IPS-18a (cell line): ENCODE results near the gene TMEM141.
"Not testable (repeated sequence)": the region's sequence is repeated elsewhere in the genome, so short reads cannot be mapped to it uniquely, and the experiment has no call there.

Experiments used
- H3K27ac ChIP-seq: one replicate; pipeline ENCODE4 v1.5.1; 2013; ENCODE audit warnings: low read length
- H3K27me3 ChIP-seq: one replicate; pipeline ENCODE4 v1.6.1; 2013; ENCODE audit warnings: mild to moderate bottlenecking, low read length; ENCODE audit not compliant: control insufficient read depth, insufficient read depth
- H3K36me3 ChIP-seq: one replicate; pipeline ENCODE4 v1.6.1; 2013; ENCODE audit warnings: low read depth, low read length; ENCODE audit not compliant: control insufficient read depth
- H3K4me1 ChIP-seq: one replicate; pipeline ENCODE4 v1.6.1; 2013; ENCODE audit warnings: low read depth, low read length; ENCODE audit not compliant: control insufficient read depth
- H3K4me3 ChIP-seq: one replicate; pipeline ENCODE4 v1.5.1; 2013; ENCODE audit warnings: low read length
- H3K9ac ChIP-seq: one replicate; pipeline ENCODE4 v1.6.1; 2013; ENCODE audit warnings: mild to moderate bottlenecking, low read length, moderate library complexity
- H3K9me3 ChIP-seq: one replicate; pipeline ENCODE4 v1.6.1; 2013; ENCODE audit warnings: low read depth, low read length; ENCODE audit not compliant: control insufficient read depth

TMEM141 gene

GRCh38 chr9:136829412-136829811 lies 38.3 kb downstream of the TMEM141 start:
- Histone ChIP-seq H3K36me3 (peaks cover 53% of the 10 kb centered on the region), H3K9ac (no peak overlapping the region), H3K4me3 (no peak overlapping the region), H3K9me3 (no peaks in the 10 kb centered on the region), H3K27ac (no peak overlapping the region), H3K4me1 (no peaks in the 10 kb centered on the region), H3K27me3 (no peaks in the 10 kb centered on the region)

DNA sequence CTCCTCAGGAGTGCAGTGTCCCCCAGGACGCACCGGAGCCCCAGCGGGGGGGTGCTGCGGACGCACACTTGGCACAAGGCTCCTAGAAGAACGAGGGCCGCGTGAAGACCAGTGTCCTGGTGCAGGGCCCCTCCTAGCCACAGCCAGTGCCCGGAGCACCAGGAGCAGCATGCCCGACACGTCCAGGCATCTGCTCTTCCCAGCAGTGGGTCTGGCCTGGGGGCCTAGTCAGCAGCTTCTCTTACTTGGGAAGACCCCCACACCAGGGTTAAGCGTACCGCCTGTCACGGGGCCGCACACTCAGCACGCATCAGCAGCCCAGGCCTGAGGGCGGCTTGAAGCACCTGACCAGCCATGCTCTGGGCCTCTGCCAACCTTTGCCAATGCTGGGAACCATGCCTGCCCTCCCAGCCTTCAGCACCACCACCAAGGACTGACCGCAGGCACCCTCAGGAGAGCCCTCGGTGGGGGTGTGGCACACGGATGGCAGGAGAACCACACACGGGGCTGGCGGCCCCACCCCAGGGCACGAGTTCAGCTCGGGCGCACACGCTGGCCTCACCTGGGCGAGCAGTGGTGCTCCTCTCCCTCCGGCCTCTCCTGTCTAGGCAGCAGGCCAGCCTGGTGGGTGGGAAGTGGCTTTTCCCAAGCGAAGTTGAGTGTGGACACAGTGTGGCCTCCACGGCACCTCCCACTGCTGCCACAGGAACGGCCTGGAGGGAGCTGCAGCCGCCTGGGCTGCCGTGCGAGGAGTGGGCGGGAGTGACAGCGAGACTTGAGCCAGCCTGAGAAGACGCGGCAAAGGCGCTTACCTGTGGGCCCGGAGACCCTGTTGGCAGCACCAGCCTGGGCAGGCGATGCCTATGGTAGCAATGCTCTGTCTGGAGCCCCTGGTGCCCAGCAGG lies 39.1 kb downstream of the TMEM141 start:
- H3K27ac ChIP-seq: no peak overlapping the region
- no peak overlapping the region for H3K4me3 ChIP-seq
- H3K4me1 ChIP-seq: no peaks in the 10 kb centered on the region
- H3K9me3 ChIP-seq: no peaks in the 10 kb centered on the region
- H3K9ac ChIP-seq: no peak overlapping the region
- H3K36me3 ChIP-seq: peaks cover 53% of the 10 kb centered on the region
- H3K27me3 ChIP-seq: no peaks in the 10 kb centered on the region

DNA sequence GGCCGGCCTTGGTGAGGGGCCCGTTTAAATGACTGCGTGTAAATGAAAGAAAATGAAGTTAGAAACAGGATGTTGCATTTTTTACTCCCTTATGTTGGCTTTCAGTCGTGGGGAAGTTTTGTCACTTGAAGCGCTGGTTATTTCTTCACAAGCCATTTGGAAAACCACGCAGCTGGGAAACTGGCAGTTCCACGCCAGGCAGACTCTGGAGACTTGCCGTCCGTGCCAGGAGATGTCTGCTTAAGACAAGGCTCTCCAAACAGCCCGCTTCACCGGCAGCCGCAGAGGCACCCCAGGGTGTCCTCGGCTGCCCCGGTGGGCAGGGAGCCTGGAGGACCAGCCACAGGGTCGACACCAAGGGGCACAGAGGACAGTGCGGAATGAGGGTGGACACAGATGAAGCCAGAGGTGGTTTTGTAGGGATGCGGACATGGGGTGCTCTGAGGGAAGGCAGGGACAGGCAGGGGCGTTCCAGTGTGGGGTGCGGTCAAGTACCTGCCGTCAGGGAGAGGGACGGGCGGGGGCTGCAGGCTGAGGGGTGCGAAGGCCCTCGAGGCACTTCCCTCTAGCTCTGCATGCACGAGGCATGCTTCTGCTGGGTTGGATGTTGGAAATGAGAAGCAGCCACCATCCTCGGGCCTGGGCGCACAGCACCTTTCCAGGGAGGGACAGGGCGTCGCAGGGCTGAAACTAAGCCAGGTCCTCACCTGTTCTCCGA lies 40.0 kb downstream of the TMEM141 start:
- no peak overlapping the region for H3K4me3 ChIP-seq
- H3K9me3 ChIP-seq: no peaks in the 10 kb centered on the region
- no peak overlapping the region for H3K9ac ChIP-seq
- peaks cover 46% of the 10 kb centered on the region for H3K36me3 ChIP-seq
- H3K27me3 ChIP-seq: no peaks in the 10 kb centered on the region
- H3K27ac ChIP-seq: no peak overlapping the region
- H3K4me1 ChIP-seq: no peaks in the 10 kb centered on the region

- no peaks in the 10 kb centered on the region for H3K27me3 ChIP-seq
- H3K36me3 ChIP-seq: peaks cover 42% of the 10 kb centered on the region
- no peak overlapping the region for H3K4me3 ChIP-seq
- H3K9me3 ChIP-seq: no peaks in the 10 kb centered on the region
- no peak overlapping the region for H3K9ac ChIP-seq
- no peaks in the 10 kb centered on the region for H3K4me1 ChIP-seq
- no peak overlapping the region for H3K27ac ChIP-seq
Measured at GRCh38 chr9:136831720-136832104, 40.6 kb downstream of the TMEM141 start.

- peaks cover 35% of the 10 kb centered on the region for H3K36me3 ChIP-seq
- H3K27ac ChIP-seq: no peak overlapping the region
- no peak overlapping the region for H3K4me3 ChIP-seq
- H3K9ac ChIP-seq: no peak overlapping the region
- H3K9me3 ChIP-seq: no peaks in the 10 kb centered on the region
- no peaks in the 10 kb centered on the region for H3K4me1 ChIP-seq
- no peaks in the 10 kb centered on the region for H3K27me3 ChIP-seq
Measured at GRCh38 chr9:136832581-136832980, 41.4 kb downstream of the TMEM141 start.

- H3K9me3 ChIP-seq, H3K27me3 ChIP-seq, H3K27ac ChIP-seq, H3K4me3 ChIP-seq, H3K4me1 ChIP-seq, H3K9ac ChIP-seq: not testable (repeated sequence)
- H3K36me3 ChIP-seq: peaks cover 32% of the 10 kb centered on the region
Measured at GRCh38 chr9:136833381-136834048, 42.4 kb downstream of the TMEM141 start.

- Histone ChIP-seq H3K36me3 (peaks cover 27% of the 10 kb centered on the region), H3K27ac (no peak overlapping the region), H3K4me1 (peaks cover 4% of the 10 kb centered on the region)
Measured at GRCh38 chr9:136835162-136835931, 44.2 kb downstream of the TMEM141 start.

GRCh38 chr9:136835932-136836904 lies 45.1 kb downstream of the TMEM141 start:
- Histone ChIP-seq H3K9me3 (no peaks in the 10 kb centered on the region), H3K27me3 (no peaks in the 10 kb centered on the region), H3K27ac (no peak overlapping the region), H3K4me1 (peaks cover 12% of the 10 kb centered on the region), H3K36me3 (peaks cover 19% of the 10 kb centered on the region), H3K4me3 (no peak overlapping the region), H3K9ac (no peak overlapping the region)

More at GRCh38 chr9:136835162-136835931, 44.2 kb downstream of the TMEM141 start:
- no peak overlapping the region for H3K9ac ChIP-seq
- H3K27me3 ChIP-seq: no peaks in the 10 kb centered on the region
- no peak overlapping the region for H3K4me3 ChIP-seq
- H3K9me3 ChIP-seq: no peaks in the 10 kb centered on the region

GRCh38 chr9:136837146-136837855 lies 46.2 kb downstream of the TMEM141 start:
- Histone ChIP-seq H3K36me3 (peaks cover 17% of the 10 kb centered on the region), H3K27me3 (no peaks in the 10 kb centered on the region)

DNA sequence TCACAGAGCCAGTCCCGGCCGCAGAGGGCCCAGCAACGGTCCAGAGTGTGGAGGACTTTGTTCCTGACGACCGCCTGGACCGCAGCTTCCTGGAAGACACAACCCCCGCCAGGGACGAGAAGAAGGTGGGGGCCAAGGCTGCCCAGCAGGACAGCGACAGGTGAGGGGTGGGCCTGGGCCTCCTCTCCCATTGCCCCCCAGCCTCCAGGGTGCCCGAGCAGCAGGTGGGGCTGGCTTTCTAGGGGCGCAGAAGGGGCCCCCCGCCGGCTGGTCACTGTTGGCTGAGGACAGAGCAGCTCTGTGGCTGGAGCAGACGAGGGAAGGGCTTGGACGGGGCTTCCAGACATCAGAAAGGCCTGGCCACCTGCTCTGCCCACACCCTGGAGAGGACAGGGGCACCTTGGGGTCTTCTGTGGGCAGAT lies 46.7 kb downstream of the TMEM141 start:
- not testable (repeated sequence) for H3K27ac ChIP-seq, H3K4me3 ChIP-seq, H3K9me3 ChIP-seq, H3K27me3 ChIP-seq, H3K9ac ChIP-seq
- peaks cover 19% of the 10 kb centered on the region for H3K4me1 ChIP-seq
- H3K36me3 ChIP-seq: peaks cover 12% of the 10 kb centered on the region

More at GRCh38 chr9:136837146-136837855, 46.2 kb downstream of the TMEM141 start:
- H3K27ac ChIP-seq: no peak overlapping the region
- H3K9me3 ChIP-seq: no peaks in the 10 kb centered on the region
- no peak overlapping the region for H3K9ac ChIP-seq
- peaks cover 19% of the 10 kb centered on the region for H3K4me1 ChIP-seq
- H3K4me3 ChIP-seq: no peak overlapping the region
